ENCODE data around the gene MAD1L1. TPM values are rescaled to one million over a fixed set of nuclear protein-coding genes. Genes with fewer than 3 reads are reported as not detected.

The MAD1L1 gene
- total and polyA plus RNA-seq, 4 donors = 12.8 to 20.7 (median 16.5) TPM

DNA sequence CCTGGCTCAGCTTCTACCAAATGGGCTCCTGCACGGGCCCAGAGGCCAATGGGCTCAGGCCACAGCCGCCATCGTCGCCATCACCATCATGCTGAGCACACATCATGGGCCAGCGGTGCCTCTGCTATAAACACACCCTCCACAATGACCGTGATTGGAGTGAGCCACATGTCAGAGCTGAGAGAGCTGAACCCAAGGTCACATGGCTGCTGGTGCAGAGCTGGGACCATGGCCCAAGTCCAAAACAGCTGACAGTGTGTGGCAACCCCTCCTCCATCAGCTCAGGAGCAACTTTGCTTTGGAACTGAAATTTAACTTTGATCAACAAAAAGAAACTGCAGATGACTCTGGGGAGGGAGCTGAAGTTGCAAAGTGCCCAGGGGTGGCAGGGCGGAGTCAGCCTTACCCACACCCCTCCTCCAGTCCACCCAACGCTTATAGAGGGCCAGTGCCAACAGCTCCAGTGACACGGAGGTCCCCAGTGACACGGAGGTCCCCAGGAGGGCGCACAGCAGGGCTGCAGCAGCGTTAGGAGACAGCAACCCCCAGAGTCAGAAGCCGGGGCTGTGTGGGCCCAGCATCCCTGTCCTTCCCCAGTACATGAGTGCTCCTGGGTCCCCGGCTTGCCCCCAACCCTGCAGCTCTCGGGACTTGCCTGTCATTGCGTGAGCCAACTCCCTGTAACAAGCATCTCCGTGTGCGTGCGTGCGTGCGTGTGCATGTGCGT lies 313.0 kb downstream of the MAD1L1 start:
- 47% methylated on average over 22 of the region's 22 CpGs for WGBS
- peaks cover 21 to 53% (median 43%) of the 10 kb centered on the region in 4 donors for H3K4me1 ChIP-seq (ENCODE audit: control insufficient read depth in 4 of 4, insufficient read depth in 4 of 4, low read length in 3 of 4)
- H3K9me3 ChIP-seq (ENCODE audit: control insufficient read depth in 4 of 4, low read length in 3 of 4) = no peaks in the 10 kb centered on the region
- H3K4me3 ChIP-seq (ENCODE audit: low read depth in 1 of 3, low read length in 3 of 3) = no peak overlapping the region
- H3K27me3 ChIP-seq (ENCODE audit: control insufficient read depth in 4 of 4, insufficient read depth in 4 of 4, low read length in 3 of 4) = no peaks in the 10 kb centered on the region
- peak overlapping the region; percentile 49 to 65 for H3K27ac ChIP-seq (ENCODE audit: low read depth in 1 of 2, low read length in 2 of 2)
- H3K9ac ChIP-seq (ENCODE audit: low read depth in 1 of 2, low read length in 2 of 2) = no peak overlapping the region
- H3K36me3 ChIP-seq (ENCODE audit: control insufficient read depth in 4 of 4, insufficient read depth in 3 of 4, low read depth in 1 of 4, low read length in 3 of 4) = no peaks in the 10 kb centered on the region
- peak; percentile 62 for DNase-seq (ENCODE audit: low spot score)
- peak; percentile 74 to 87 for TF ChIP-seq HNF4A (conservative IDR thresholded peaks at IDR 0.05)
- peak; percentile 67 for TF ChIP-seq RAD21 (IDR thresholded peaks at IDR 0.05)
- TF ChIP-seq ATF3 (IDR thresholded peaks at IDR 0.05) = no peak
- peak in 1 of 2 donors; percentile 56 for TF ChIP-seq GABPA (IDR thresholded peaks at IDR 0.05 in 1 of 2, conservative IDR thresholded peaks at IDR 0.05 in 1 of 2)
- TF ChIP-seq HNF4G (IDR thresholded peaks at IDR 0.05) = no peak
- TF ChIP-seq NR2F2 (IDR thresholded peaks at IDR 0.05) = no peak
- peak; percentile 72 for TF ChIP-seq REST (IDR thresholded peaks at IDR 0.05)
- TF ChIP-seq, protein P1, sequence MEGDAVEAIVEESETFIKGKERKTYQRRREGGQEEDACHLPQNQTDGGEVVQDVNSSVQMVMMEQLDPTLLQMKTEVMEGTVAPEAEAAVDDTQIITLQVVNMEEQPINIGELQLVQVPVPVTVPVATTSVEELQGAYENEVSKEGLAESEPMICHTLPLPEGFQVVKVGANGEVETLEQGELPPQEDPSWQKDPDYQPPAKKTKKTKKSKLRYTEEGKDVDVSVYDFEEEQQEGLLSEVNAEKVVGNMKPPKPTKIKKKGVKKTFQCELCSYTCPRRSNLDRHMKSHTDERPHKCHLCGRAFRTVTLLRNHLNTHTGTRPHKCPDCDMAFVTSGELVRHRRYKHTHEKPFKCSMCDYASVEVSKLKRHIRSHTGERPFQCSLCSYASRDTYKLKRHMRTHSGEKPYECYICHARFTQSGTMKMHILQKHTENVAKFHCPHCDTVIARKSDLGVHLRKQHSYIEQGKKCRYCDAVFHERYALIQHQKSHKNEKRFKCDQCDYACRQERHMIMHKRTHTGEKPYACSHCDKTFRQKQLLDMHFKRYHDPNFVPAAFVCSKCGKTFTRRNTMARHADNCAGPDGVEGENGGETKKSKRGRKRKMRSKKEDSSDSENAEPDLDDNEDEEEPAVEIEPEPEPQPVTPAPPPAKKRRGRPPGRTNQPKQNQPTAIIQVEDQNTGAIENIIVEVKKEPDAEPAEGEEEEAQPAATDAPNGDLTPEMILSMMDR (IDR thresholded peaks at IDR 0.05; ENCODE audit: low read depth, low read length, missing input control) = no peak
- TF ChIP-seq JUND (IDR thresholded peaks at IDR 0.05) = no peak
- TF ChIP-seq YY1 (IDR thresholded peaks at IDR 0.05) = peak; percentile 84
- peak; percentile 96 for TF ChIP-seq MAX (IDR thresholded peaks at IDR 0.05)
- TF ChIP-seq EGR1 (IDR thresholded peaks at IDR 0.05; ENCODE audit: low read depth in 2 of 2) = peak in 1 of 2 donors; percentile 44
- TF ChIP-seq TAF1 (conservative IDR thresholded peaks at IDR 0.05) = no peak
- TF ChIP-seq FOXA1 (IDR thresholded peaks at IDR 0.05) = peak; percentile 41
- no peak for TF ChIP-seq FOXA2 (IDR thresholded peaks at IDR 0.05)
- TF ChIP-seq SP1 (IDR thresholded peaks at IDR 0.05) = peak; percentile 79
- TF ChIP-seq, protein P2, sequence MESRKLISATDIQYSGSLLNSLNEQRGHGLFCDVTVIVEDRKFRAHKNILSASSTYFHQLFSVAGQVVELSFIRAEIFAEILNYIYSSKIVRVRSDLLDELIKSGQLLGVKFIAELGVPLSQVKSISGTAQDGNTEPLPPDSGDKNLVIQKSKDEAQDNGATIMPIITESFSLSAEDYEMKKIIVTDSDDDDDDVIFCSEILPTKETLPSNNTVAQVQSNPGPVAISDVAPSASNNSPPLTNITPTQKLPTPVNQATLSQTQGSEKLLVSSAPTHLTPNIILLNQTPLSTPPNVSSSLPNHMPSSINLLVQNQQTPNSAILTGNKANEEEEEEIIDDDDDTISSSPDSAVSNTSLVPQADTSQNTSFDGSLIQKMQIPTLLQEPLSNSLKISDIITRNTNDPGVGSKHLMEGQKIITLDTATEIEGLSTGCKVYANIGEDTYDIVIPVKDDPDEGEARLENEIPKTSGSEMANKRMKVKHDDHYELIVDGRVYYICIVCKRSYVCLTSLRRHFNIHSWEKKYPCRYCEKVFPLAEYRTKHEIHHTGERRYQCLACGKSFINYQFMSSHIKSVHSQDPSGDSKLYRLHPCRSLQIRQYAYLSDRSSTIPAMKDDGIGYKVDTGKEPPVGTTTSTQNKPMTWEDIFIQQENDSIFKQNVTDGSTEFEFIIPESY (IDR thresholded peaks at IDR 0.05) = no peak
- TF ChIP-seq RXRA (IDR thresholded peaks at IDR 0.05) = peak; percentile 82 to 97
